Activated T-cell treated with anti-CD3 and anti-CD28 coated beads, Interleukin-2, amount 50 U/mL, for 24 hours (primary cell): Measurements from ENCODE around the gene PRMT1.

Experiments
- DNase-seq: peaks from one replicate; pipeline ENCODE4 v3.0.0-alpha.2; 2020
- H3K27ac Mint-ChIP-seq: 2 replicates; pipeline ENCODE4 v1.8.0; 2020; ENCODE audit warnings: mild to moderate bottlenecking, mixed read lengths
- H3K27me3 Mint-ChIP-seq: 2 replicates; pipeline ENCODE4 v1.8.0; 2020; ENCODE audit warnings: mixed read lengths
- H3K36me3 Mint-ChIP-seq: 2 replicates; pipeline ENCODE4 v1.8.0; 2020; ENCODE audit warnings: low read depth, mixed read lengths
- H3K4me1 Mint-ChIP-seq: 2 replicates; pipeline ENCODE4 v1.8.0; 2020; ENCODE audit warnings: low read depth, mixed read lengths
- H3K4me3 Mint-ChIP-seq: 2 replicates; pipeline ENCODE4 v1.8.0; 2020; ENCODE audit warnings: mild to moderate bottlenecking, moderate library complexity, mixed read lengths
- H3K9me3 Mint-ChIP-seq: 2 replicates; pipeline ENCODE4 v1.8.0; 2020; ENCODE audit warnings: mixed read lengths

The PRMT1 gene

GRCh38 chr19:49687566-49688316, 10.7 kb downstream of the PRMT1 start:
- no peak overlapping the region for H3K4me3 Mint-ChIP-seq
- peaks cover 16% of the 10 kb centered on the region for H3K27me3 Mint-ChIP-seq
- H3K36me3 Mint-ChIP-seq, result peaks cover 69% of the 10 kb centered on the region
- DNase-seq, result no peak
- peak overlapping the region; percentile 66 for H3K27ac Mint-ChIP-seq
- peaks cover 41% of the 10 kb centered on the region for H3K4me1 Mint-ChIP-seq
- no peaks in the 10 kb centered on the region for H3K9me3 Mint-ChIP-seq

- DNase-seq, result no peak
- no peak overlapping the region for H3K4me3 Mint-ChIP-seq
- H3K9me3 Mint-ChIP-seq, result no peaks in the 10 kb centered on the region
- H3K4me1 Mint-ChIP-seq, result peaks cover 40% of the 10 kb centered on the region
- peak overlapping the region; percentile 2 for H3K27ac Mint-ChIP-seq
- H3K36me3 Mint-ChIP-seq, result peaks cover 60% of the 10 kb centered on the region
- H3K27me3 Mint-ChIP-seq, result peaks cover 16% of the 10 kb centered on the region
These were observed 11.6 kb downstream of the PRMT1 start for GRCh38 chr19:49688531-49689132.

- H3K27me3 Mint-ChIP-seq, result peaks cover 16% of the 10 kb centered on the region
These were observed 12.3 kb downstream of the PRMT1 start, which contains the start of gene ADM5 for GRCh38 chr19:49689133-49690078. ADM5 (plus strand) TSS chr19:49689594; CDS start chr19:49689838, 244 bp downstream.

GRCh38 chr19:49690079-49690655, 13.1 kb downstream of the PRMT1 start:
- peaks cover 46% of the 10 kb centered on the region for H3K36me3 Mint-ChIP-seq
- peak overlapping the region; percentile 73 for H3K27ac Mint-ChIP-seq
- peak overlapping the region; percentile 62 for H3K4me3 Mint-ChIP-seq
- DNase-seq, result no peak
- H3K9me3 Mint-ChIP-seq, result no peaks in the 10 kb centered on the region
- H3K27me3 Mint-ChIP-seq, result peaks cover 16% of the 10 kb centered on the region
- H3K4me1 Mint-ChIP-seq, result peaks cover 37% of the 10 kb centered on the region

More at GRCh38 chr19:49689133-49690078, 12.3 kb downstream of the PRMT1 start, which contains the start of gene ADM5:
- peak within 1 kb of the TSS; percentile 62 for H3K4me3 Mint-ChIP-seq
- peak; percentile 69 for DNase-seq
- H3K9me3 Mint-ChIP-seq, result no peaks in the 10 kb centered on the region
- peak within 1 kb of the TSS; percentile 73 for H3K27ac Mint-ChIP-seq
- H3K36me3 Mint-ChIP-seq, result peaks cover 53% of the 10 kb centered on the region
- H3K4me1 Mint-ChIP-seq, result peaks cover 37% of the 10 kb centered on the region

GRCh38 chr19:49690656-49691242, 13.7 kb downstream of the PRMT1 start, which contains the start of gene CPT1C:
CPT1C (plus strand) TSS chr19:49691116; CDS start chr19:49692253, 1,137 bp downstream.
- DNase-seq, result peak; percentile 74
- Mint-ChIP-seq H3K27ac (peak within 1 kb of the TSS; percentile 73), H3K9me3 (no peaks in the 10 kb centered on the region), H3K4me3 (peak within 1 kb of the TSS; percentile 62), H3K36me3 (peaks cover 40% of the 10 kb centered on the region), H3K27me3 (peaks cover 16% of the 10 kb centered on the region), H3K4me1 (peaks cover 33% of the 10 kb centered on the region)

GRCh38 chr19:49691243-49692146, 14.4 kb downstream of the PRMT1 start:
- Mint-ChIP-seq H3K36me3 (peaks cover 35% of the 10 kb centered on the region), H3K27ac (peak overlapping the region; percentile 73), H3K27me3 (peaks cover 16% of the 10 kb centered on the region), H3K4me1 (peaks cover 33% of the 10 kb centered on the region), H3K4me3 (peak overlapping the region; percentile 62), H3K9me3 (no peaks in the 10 kb centered on the region)
- peak; percentile 61 for DNase-seq

GRCh38 chr19:49692147-49692506, 15.1 kb downstream of the PRMT1 start:
- DNase-seq, result no peak
- Mint-ChIP-seq H3K9me3 (no peaks in the 10 kb centered on the region), H3K27me3 (peaks cover 16% of the 10 kb centered on the region), H3K4me3 (no peak overlapping the region), H3K27ac (no peak overlapping the region), H3K4me1 (peaks cover 31% of the 10 kb centered on the region), H3K36me3 (peaks cover 31% of the 10 kb centered on the region)

- H3K4me1 Mint-ChIP-seq, result peaks cover 4% of the 10 kb centered on the region
- DNase-seq, result no peak
- no peaks in the 10 kb centered on the region for H3K36me3 Mint-ChIP-seq
- H3K27ac Mint-ChIP-seq, result no peak overlapping the region
- peaks cover 7% of the 10 kb centered on the region for H3K27me3 Mint-ChIP-seq
- H3K4me3 Mint-ChIP-seq, result no peak overlapping the region
- H3K9me3 Mint-ChIP-seq, result no peaks in the 10 kb centered on the region
These were observed 19.0 kb downstream of the PRMT1 start for GRCh38 chr19:49696115-49696514.

- no peaks in the 10 kb centered on the region for H3K36me3 Mint-ChIP-seq
- peaks cover 7% of the 10 kb centered on the region for H3K27me3 Mint-ChIP-seq
- no peak overlapping the region for H3K27ac Mint-ChIP-seq
- DNase-seq, result no peak
- no peaks in the 10 kb centered on the region for H3K9me3 Mint-ChIP-seq
- no peak overlapping the region for H3K4me3 Mint-ChIP-seq
- H3K4me1 Mint-ChIP-seq, result no peaks in the 10 kb centered on the region
These were observed 19.8 kb downstream of the PRMT1 start for GRCh38 chr19:49696865-49697264.

GRCh38 chr19:49699364-49699763, 22.3 kb downstream of the PRMT1 start:
- Mint-ChIP-seq H3K4me3 (no peak overlapping the region), H3K4me1 (no peaks in the 10 kb centered on the region), H3K27ac (no peak overlapping the region), H3K27me3 (no peaks in the 10 kb centered on the region), H3K9me3 (no peaks in the 10 kb centered on the region), H3K36me3 (no peaks in the 10 kb centered on the region)
- no peak for DNase-seq

- no peak overlapping the region for H3K4me3 Mint-ChIP-seq
- no peaks in the 10 kb centered on the region for H3K36me3 Mint-ChIP-seq
- H3K27ac Mint-ChIP-seq, result no peak overlapping the region
- no peaks in the 10 kb centered on the region for H3K27me3 Mint-ChIP-seq
- no peaks in the 10 kb centered on the region for H3K4me1 Mint-ChIP-seq
- DNase-seq, result no peak
- H3K9me3 Mint-ChIP-seq, result no peaks in the 10 kb centered on the region
These were observed 23.5 kb downstream of the PRMT1 start for GRCh38 chr19:49700563-49700962.

- no peaks in the 10 kb centered on the region for H3K9me3 Mint-ChIP-seq
These were observed 24.3 kb downstream of the PRMT1 start for GRCh38 chr19:49701271-49701786.

More at GRCh38 chr19:49701271-49701786, 24.3 kb downstream of the PRMT1 start:
- H3K4me1 Mint-ChIP-seq, result no peaks in the 10 kb centered on the region
- H3K27ac Mint-ChIP-seq, result no peak overlapping the region
- H3K4me3 Mint-ChIP-seq, result no peak overlapping the region
- no peak for DNase-seq
- no peaks in the 10 kb centered on the region for H3K36me3 Mint-ChIP-seq
- no peaks in the 10 kb centered on the region for H3K27me3 Mint-ChIP-seq
